PC-3 (cell line): ENCODE measurements around the gene ATP5PB. TPM values are rescaled to one million over a fixed set of nuclear protein-coding genes. Genes with fewer than 3 reads are reported as not detected.
A peak's percentile ranks its signal among the peaks of the same experiment; 100 is the strongest.

Source experiments
- ATAC-seq: fragments of 200-7000 bp; cut with Tn5 transposase; 2 replicates; pipeline ENCODE4 v1.9.1; 2020; ENCODE audit warnings: mild to moderate bottlenecking, moderate library complexity
- Bru-seq: library from RNA; stranded (reverse); fragments of 400-500 nt; gene quantifications from one replicate; lab custom pipeline; 2021; lab: Mats Ljungman, UMichigan
- BruChase-seq, 2 experiments: library from RNA; stranded (reverse); fragments of 400-500 nt; gene quantifications; one replicate each; lab custom pipeline; 2021; lab: Mats Ljungman, UMichigan
- BruUV-seq: library from RNA; stranded (reverse); fragments of 400-500 nt; replicated peaks from 2 replicates; lab custom pipeline; 2021; lab: Mats Ljungman, UMichigan
- CTCF ChIA-PET: fragments of 300-600 bp; sonication (Branson Sonifier 250); formaldehyde crosslinking; loops from one replicate; lab custom pipeline; 2022; ENCODE audit warnings: antibody characterized with exemption; lab: Charles Lee
- POLR2A ChIA-PET: fragments of 300-600 bp; sonication (Branson Sonifier 250); formaldehyde crosslinking; loops from one replicate; lab custom pipeline; 2022; ENCODE audit warnings: antibody characterized with exemption; ENCODE audit not compliant: unreplicated experiment; lab: Charles Lee
- DNase-seq: peaks from one replicate; pipeline ENCODE4 v3.0.0-alpha.2; 2015
- H2AFZ ChIP-seq: fragments of 300-600 bp; sonication (generic); 2 replicates; pipeline ENCODE4 v1.6.0; 2016; ENCODE audit warnings: antibody characterized with exemption, low read length
- H3F3A ChIP-seq: fragments of 300-600 bp; sonication (generic); one replicate; pipeline ENCODE4 v1.6.0; 2017; ENCODE audit warnings: antibody characterized with exemption, low read length, control low read depth, mild to moderate bottlenecking; ENCODE audit not compliant: unreplicated experiment
- H3K27ac ChIP-seq: fragments of 300-600 bp; sonication (generic); 2 replicates; pipeline ENCODE4 v1.5.1; 2016; ENCODE audit warnings: mild to moderate bottlenecking, low read length
- H3K27me3 ChIP-seq: fragments of 300-600 bp; sonication (generic); 2 replicates; pipeline ENCODE4 v1.6.1; 2016; ENCODE audit warnings: low read length, mixed read lengths
- H3K36me3 ChIP-seq: fragments of 300-600 bp; sonication (generic); 2 replicates; pipeline ENCODE4 v1.6.1; 2016; ENCODE audit warnings: low read depth, mixed run types, low read length, mixed read lengths
- H3K4me1 ChIP-seq: fragments of 300-600 bp; sonication (generic); 2 replicates; pipeline ENCODE4 v1.5.1; 2016; ENCODE audit warnings: low read length; ENCODE audit not compliant: insufficient read depth
- H3K4me2 ChIP-seq: fragments of 300-600 bp; sonication (generic); 2 replicates; pipeline ENCODE4 v1.6.0; 2016; ENCODE audit warnings: low read length
- H3K4me3 ChIP-seq: fragments of 300-600 bp; sonication (generic); 2 replicates; pipeline ENCODE4 v1.5.1; 2016; ENCODE audit warnings: mild to moderate bottlenecking, low read length, mixed read lengths
- H3K79me2 ChIP-seq: fragments of 300-600 bp; sonication (generic); 2 replicates; pipeline ENCODE4 v1.6.1; 2017; ENCODE audit warnings: low read length, mixed read lengths
- H3K9ac ChIP-seq: fragments of 300-600 bp; sonication (generic); 2 replicates; pipeline ENCODE4 v1.6.0; 2016; ENCODE audit warnings: mild to moderate bottlenecking, low read length
- H3K9me2 ChIP-seq: fragments of 300-600 bp; sonication (generic); replicated peaks from 2 replicates; pipeline ENCODE4 v1.6.1; 2016; ENCODE audit warnings: mixed run types, low read length, mixed read lengths
- H3K9me3 ChIP-seq: fragments of 300-600 bp; sonication (generic); 2 replicates; pipeline ENCODE4 v1.6.1; 2016; ENCODE audit warnings: low read length, mixed read lengths
- H4K20me1 ChIP-seq: fragments of 300-600 bp; sonication (generic); 2 replicates; pipeline ENCODE4 v1.6.1; 2016; ENCODE audit warnings: low read length, mixed read lengths
- CTCF ChIP-seq: fragments of 300-600 bp; sonication (generic); conservative IDR thresholded peaks from 2 replicates; pipeline ENCODE4 v1.5.1; 2017; ENCODE audit warnings: antibody characterized with exemption, low read depth, mild to moderate bottlenecking, low read length
- EZH2 ChIP-seq: fragments of 300-600 bp; sonication (generic); IDR thresholded peaks from one replicate; pipeline ENCODE4 v1.6.1; 2017; ENCODE audit warnings: antibody characterized with exemption, mild to moderate bottlenecking, low read length; ENCODE audit not compliant: unreplicated experiment
- EZH2phosphoT487 ChIP-seq: fragments of 300-600 bp; sonication (generic); IDR thresholded peaks from 2 replicates; pipeline ENCODE4 v1.6.1; 2018; ENCODE audit warnings: mild to moderate bottlenecking, antibody characterized with exemption, low read length, borderline replicate concordance
- intact Hi-C: fragments of 100-400 bp; cut with micrococcal nuclease; formaldehyde crosslinking; loops from 2 replicates; pipeline ENCODE4 v1.9.0; 2023
- long read RNA-seq: library from polyadenylated mRNA; unstranded; transcript quantifications from one replicate; pipeline ENCODE4 v2.0.0, GENCODE V29; 2021; ENCODE audit not compliant: unreplicated experiment
- total RNA-seq: library from RNA; depleted of rRNA; stranded (reverse); fragments of >200 nt; gene quantifications from 2 replicates; pipeline ENCODE4 v1.2.3, GENCODE V29; 2014; rRNA removed

The ATP5PB gene
- total RNA-seq = 448 and 612 TPM in 2 replicates
- Bru-seq, nascent RNA = percentile 92 among the genes with signal in this experiment
- percentile 94 among the genes with signal in this experiment for BruChase-seq, experiment 1, labeled RNA remaining after a 6-hour chase
- BruChase-seq, experiment 2, labeled RNA remaining after a 2-hour chase = percentile 90 among the genes with signal in this experiment
- long read RNA-seq, transcript ATP5PB-202 (7 exons, 3,156 nt) = major isoform, 162 of 176 reads
- long read RNA-seq, partial matches to known transcripts = 5 of 176 reads
- long read RNA-seq, other reads (novel, unspliced or antisense) = 5 of 176 reads

DNA sequence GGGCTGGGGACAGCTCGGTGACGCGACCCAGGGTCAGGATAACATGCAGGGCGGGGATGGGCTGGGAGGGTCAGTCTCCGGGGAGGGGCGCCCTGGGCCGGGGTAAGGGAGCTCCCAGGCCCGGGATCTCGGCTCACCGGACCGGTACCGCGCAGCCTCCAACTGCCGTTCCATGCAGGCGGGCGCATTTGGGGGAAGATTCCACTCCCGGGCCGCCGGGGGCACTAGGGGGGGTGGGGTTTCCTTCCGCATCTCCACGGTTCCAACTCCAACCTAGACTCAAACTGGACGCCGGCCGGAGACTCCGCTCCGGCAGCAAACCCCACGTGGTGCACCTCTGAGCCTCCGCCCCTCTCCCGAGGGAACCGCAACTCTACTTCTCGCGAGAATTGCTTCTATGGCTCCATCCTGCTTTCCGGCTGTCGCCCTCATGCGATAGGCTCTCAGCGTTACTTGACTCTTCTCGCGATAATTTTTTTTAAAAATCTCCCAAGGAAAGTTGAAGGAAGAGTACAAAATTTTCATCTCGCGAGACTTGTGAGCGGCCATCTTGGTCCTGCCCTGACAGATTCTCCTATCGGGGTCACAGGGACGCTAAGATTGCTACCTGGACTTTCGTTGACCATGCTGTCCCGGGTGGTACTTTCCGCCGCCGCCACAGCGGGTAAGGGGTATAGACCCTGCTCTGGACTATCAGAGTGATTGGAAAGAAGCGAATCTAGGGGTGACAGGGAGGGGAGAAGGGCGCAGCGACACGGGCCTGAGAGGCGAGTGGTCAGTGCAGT is at the start of gene ATP5PB, which contains the start of gene WDR77:
Gene ATP5PB (plus strand): TSS at position 547 of the 785 bp plus-strand sequence. CDS start 78 bp downstream, at position 625.
Gene WDR77 (minus strand): TSS at position 339 of the 785 bp plus-strand sequence. CDS start 87 bp downstream, at position 252.
- CTCF ChIA-PET = interaction anchor here (0.6 to 1.0 kb wide), 3 partner anchors 26 to 888 kb away, joined by 3 to 7 read pairs (median 4); no protein-coding TSS in a partner anchor
- Histone ChIP-seq H3K4me3 (peak within 1 kb of the TSS; percentile 91), H4K20me1 (peaks cover 30% of the 10 kb centered on the region; the same call in 1 of the 2 replicates), H3K27ac (peak within 1 kb of the TSS; percentile 65), H3K9me3 (no peaks in the 10 kb centered on the region), H2AFZ (peak within 1 kb of the TSS; percentile 89), H3F3A (no peaks in the 10 kb centered on the region), H3K27me3 (no peaks in the 10 kb centered on the region), H3K79me2 (peaks cover 98% of the 10 kb centered on the region), H3K9ac (peak within 1 kb of the TSS; percentile 98), H3K4me2 (peak within 1 kb of the TSS; percentile 87), H3K36me3 (peaks cover 39% of the 10 kb centered on the region), H3K9me2 (no peaks in the 10 kb centered on the region), H3K4me1 (peaks cover 32% of the 10 kb centered on the region)
- intact Hi-C loops = loop anchor here (5.0 kb wide), 1 partner anchor 42 kb away; no protein-coding TSS in a partner anchor
- POLR2A ChIA-PET = interaction anchor here (0.6 to 1.0 kb wide), 3 partner anchors 26 to 716 kb away, joined by 4 to 5 read pairs (median 4); no protein-coding TSS in a partner anchor
- peak; percentile 94 for ATAC-seq
- peak; percentile 99 for DNase-seq
- no TSS peak for BruUV-seq
- TF ChIP-seq CTCF (no peak), EZH2 (no peak), EZH2phosphoT487 (no peak)

- BruUV-seq = no TSS peak
- no peaks in the 10 kb centered on the region for H3K9me2 ChIP-seq
- ATAC-seq (peak; percentile 40), DNase-seq (peak; percentile 78)
- TF ChIP-seq CTCF (peak; percentile 70), EZH2phosphoT487 (no peak), EZH2 (no peak)
- H3K4me3 ChIP-seq = no peak overlapping the region
- ChIA-PET POLR2A (interaction anchor here (0.6 kb wide), 2 partner anchors 172 to 316 kb away, joined by 3 to 5 read pairs; partner anchors contain the start of gene CHI3L2), CTCF (interaction anchor here (0.6 to 2.0 kb wide), 4 partner anchors 23 to 177 kb away, joined by 3 to 8 read pairs (median 4); no protein-coding TSS in a partner anchor)
- H3K4me2 ChIP-seq = peak overlapping the region; percentile 66
- peak overlapping the region; percentile 64 for H2AFZ ChIP-seq
- H3K36me3 ChIP-seq = no peaks in the 10 kb centered on the region
- H3K27me3 ChIP-seq = peaks cover 2% of the 10 kb centered on the region; the same call in 1 of the 2 replicates
- no peaks in the 10 kb centered on the region for H4K20me1 ChIP-seq
- H3K27ac ChIP-seq = no peak overlapping the region
- H3K9me3 ChIP-seq = no peaks in the 10 kb centered on the region
- H3K4me1 ChIP-seq = 0 out of 2 replicates have a peak, but pooled peaks cover 4% of the 10 kb centered on the region
- no peak overlapping the region for H3K9ac ChIP-seq
- no peaks in the 10 kb centered on the region for H3F3A ChIP-seq
- H3K79me2 ChIP-seq = no peaks in the 10 kb centered on the region
- intact Hi-C loops = loop anchor here (1.0 to 5.0 kb wide), 2 partner anchors 53 to 178 kb away; no protein-coding TSS in a partner anchor
These were observed 49.3 kb upstream of the ATP5PB start for GRCh38 chr1:111399792-111400610.
